Heart right ventricle (tissue), 16 donors: ENCODE data around the gene KDM5B. TPM values are rescaled to one million over a fixed set of nuclear protein-coding genes. Genes with fewer than 3 reads are reported as not detected.

Experiments used
- ATAC-seq, 8 donors: fragments of 200-7000 bp; cut with Tn5 transposase; one replicate each; pipeline ENCODE4 v1.9.1; 2020; ENCODE audit warnings: mild to moderate bottlenecking in 8 of 8, moderate library complexity in 8 of 8, moderate number of reproducible peaks in 1 of 8
- DNase-seq, 2 donors: peaks; one replicate each; pipeline ENCODE4 v3.0.0-alpha.2; 2020
- H3K27ac ChIP-seq, 10 donors: fragments of 200-600 bp; sonication (generic) in 2 of 10; one replicate each; pipeline versions ENCODE4 v1.5.0 to v1.8.0; 2020 to 2022; ENCODE audit warnings: mild to moderate bottlenecking in 3 of 10
- H3K27me3 ChIP-seq, 7 donors: fragments of 200-600 bp; one replicate each; pipeline ENCODE4 v1.8.0; 2021 to 2022; ENCODE audit warnings: mild to moderate bottlenecking in 2 of 7
- H3K36me3 ChIP-seq, 9 donors: fragments of 200-600 bp; sonication (generic) in 1 of 9; one replicate each; pipeline versions ENCODE4 v1.5.0 to v1.8.0; 2020 to 2022; ENCODE audit warnings: mild to moderate bottlenecking in 2 of 9
- H3K4me1 ChIP-seq, 9 donors: fragments of 200-600 bp; sonication (generic) in 1 of 9; one replicate each; pipeline versions ENCODE4 v1.5.0 to v1.8.0; 2020 to 2022; ENCODE audit warnings: mild to moderate bottlenecking in 4 of 9
- H3K4me3 ChIP-seq, 10 donors: fragments of 200-600 bp; sonication (generic) in 2 of 10; one replicate each; pipeline versions ENCODE4 v1.5.0 to v1.8.0; 2020 to 2022; ENCODE audit warnings: mild to moderate bottlenecking in 7 of 10, moderate library complexity in 2 of 10
- H3K9me3 ChIP-seq, 11 donors: fragments of 200-600 bp in 10 of 11; sonication (generic) in 2 of 11; one replicate each; pipeline versions ENCODE4 v1.5.0 to v1.8.0; 2013 to 2022; ENCODE audit warnings: mild to moderate bottlenecking in 2 of 11, control low read depth in 1 of 11, moderate library complexity in 1 of 11
- WGBS, 2 donors: extraction: QIAGEN DNeasy Blood & Tissue Kit; methylation state at CpG; one replicate each; pipeline ENCODE4 v1.1.7; 2013; ENCODE audit warnings: inconsistent platforms in 1 of 2; 5-methylcytosine and 5-hydroxymethylcytosine counted together
- intact Hi-C, 10 donors: fragments of 100-400 bp; cut with DNase I; formaldehyde crosslinking; loops; one replicate each; pipeline versions ENCODE4 v1.11.1 to v1.14.2; 2022
- polyA plus RNA-seq, 2 donors: library from polyadenylated mRNA; stranded (reverse); fragments of 200-250 nt; gene quantifications; one replicate each; pipeline ENCODE4 v1.2.3, GENCODE V29; 2013
- total RNA-seq, 10 donors: library from RNA; stranded (reverse); fragmentation: NEBNext Ultra II Directional in 3 of 10; extraction: Animal tissue kit (Norgen Biotek cat#: 25700) in 3 of 10; gene quantifications; one replicate each; pipeline versions ENCODE4 v1.2.1 to v1.2.4, GENCODE V29; 2021 to 2023
- TF ChIP-seq, protein P1 (sequence below), 9 donors: fragments of 200-600 bp; sonication (generic) in 2 of 9; IDR thresholded peaks; one replicate each; pipeline versions ENCODE4 v1.5.0 to v1.8.0; 2021 to 2022; ENCODE audit warnings: antibody characterized with exemption in 9 of 9, mild to moderate bottlenecking in 5 of 9, moderate library complexity in 1 of 9
- donor health status: Arrhythmogenic right ventricular cardiomyopathy.
- donor health status: ischemic (EF 13 %, LVEDD 7.1; RV severe dilation, severe dysfunction).
- donor health status: healthy with polysubstance abuse.
- donor health status: DM: no; HTN: yes; CAD: no.
- donor health status: DM: no; HTN: no; CAD: no.
- donor health status: ischemic (EF 25% LVEDD 6.9; RV normal size, moderate dysfunction).
- donor health status: ischemic (EF 25% LVEDD 5.7; RV mildly dilated, moderate dysfunction).
- donor health status: healthy.
- donor health status: DM: yes; HTN: yes; CAD: no.
- donor health status: Ischemic cardiomyopathy.
- donor health status: ischemic (EF 35%, LVEDD 5.7; RV mildly dilated, moderate dysfunction).
- donor health status: nonischemic (EF 11% LVEDD 7.7; RV severe dilation, severe dysfunction).
- donor health status: DM: yes; HTN: yes; CAD: no.
- donor health status: PGD.
- donor health status: ischemic (EF 29% LVEDD 5.4; RV normal size, mild dysfunction).
- donor health status: nonischemic (EF 23%, LVEDD 6.1; RV moderate dilation, normal function).

KDM5B gene
- total and polyA plus RNA-seq, 12 donors: 4.9 to 18.5 (median 13.6) TPM

DNA sequence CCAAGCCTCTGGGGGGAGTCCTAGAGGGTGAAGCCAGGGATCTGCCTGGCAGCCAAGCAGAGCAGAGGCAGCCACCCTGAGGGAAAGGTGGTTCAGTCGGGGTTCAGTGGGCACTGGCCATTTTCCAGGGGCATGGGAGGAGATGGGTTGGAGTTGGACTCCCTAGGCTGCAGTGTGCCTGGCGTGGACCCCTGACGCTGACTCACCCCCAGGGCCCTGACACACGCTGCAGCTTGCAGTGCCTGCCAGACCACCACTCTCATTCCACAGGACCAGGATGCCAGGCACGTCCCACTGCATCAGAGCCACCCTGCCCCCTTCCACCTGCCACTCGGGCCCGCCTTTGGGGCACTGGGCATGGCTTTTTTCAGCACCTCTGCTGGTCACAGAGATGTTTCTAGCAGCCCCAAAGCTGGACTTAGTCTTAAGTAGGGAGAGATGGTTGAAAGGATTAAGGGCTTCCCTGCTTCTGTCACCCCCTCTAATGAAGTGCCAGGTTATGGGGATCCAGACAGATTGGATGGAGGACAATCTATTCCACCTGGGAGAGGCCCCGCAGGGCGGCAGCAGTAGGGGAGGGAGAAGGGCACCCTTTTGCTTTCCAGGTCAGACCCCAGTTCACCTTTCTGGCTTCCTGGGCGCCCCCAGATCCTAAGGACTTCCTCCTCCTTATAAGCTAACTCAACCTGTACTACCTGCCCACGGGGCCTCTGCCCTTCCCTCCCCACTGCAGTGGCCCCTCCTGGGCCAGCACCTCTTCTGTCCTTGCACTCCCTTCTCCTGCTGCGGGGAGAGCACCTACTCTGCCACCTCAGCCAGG is 99.6 kb downstream of the KDM5B start:
- ATAC-seq: no peak
- peaks cover 0 to 19% (median 15%) of the 10 kb centered on the region in 9 donors for H3K4me1 ChIP-seq
- TF ChIP-seq, protein P1, sequence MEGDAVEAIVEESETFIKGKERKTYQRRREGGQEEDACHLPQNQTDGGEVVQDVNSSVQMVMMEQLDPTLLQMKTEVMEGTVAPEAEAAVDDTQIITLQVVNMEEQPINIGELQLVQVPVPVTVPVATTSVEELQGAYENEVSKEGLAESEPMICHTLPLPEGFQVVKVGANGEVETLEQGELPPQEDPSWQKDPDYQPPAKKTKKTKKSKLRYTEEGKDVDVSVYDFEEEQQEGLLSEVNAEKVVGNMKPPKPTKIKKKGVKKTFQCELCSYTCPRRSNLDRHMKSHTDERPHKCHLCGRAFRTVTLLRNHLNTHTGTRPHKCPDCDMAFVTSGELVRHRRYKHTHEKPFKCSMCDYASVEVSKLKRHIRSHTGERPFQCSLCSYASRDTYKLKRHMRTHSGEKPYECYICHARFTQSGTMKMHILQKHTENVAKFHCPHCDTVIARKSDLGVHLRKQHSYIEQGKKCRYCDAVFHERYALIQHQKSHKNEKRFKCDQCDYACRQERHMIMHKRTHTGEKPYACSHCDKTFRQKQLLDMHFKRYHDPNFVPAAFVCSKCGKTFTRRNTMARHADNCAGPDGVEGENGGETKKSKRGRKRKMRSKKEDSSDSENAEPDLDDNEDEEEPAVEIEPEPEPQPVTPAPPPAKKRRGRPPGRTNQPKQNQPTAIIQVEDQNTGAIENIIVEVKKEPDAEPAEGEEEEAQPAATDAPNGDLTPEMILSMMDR (IDR thresholded peaks at IDR 0.05): no peak
- intact Hi-C loops: loop anchor here in 1 of 10 donors (10.0 kb wide), 1 partner anchor 384 kb away; no protein-coding TSS in a partner anchor
- no peak for DNase-seq
- no peak overlapping the region for H3K27ac ChIP-seq
- no peak overlapping the region for H3K4me3 ChIP-seq
- 69 to 77% methylated on average over 12 of the region's 12 CpGs for WGBS, 2 donors
- peaks cover 7 to 100% (median 81%) of the 10 kb centered on the region in 7 donors for H3K27me3 ChIP-seq
- H3K36me3 ChIP-seq: no peaks in the 10 kb centered on the region
- no peaks in the 10 kb centered on the region for H3K9me3 ChIP-seq

DNA sequence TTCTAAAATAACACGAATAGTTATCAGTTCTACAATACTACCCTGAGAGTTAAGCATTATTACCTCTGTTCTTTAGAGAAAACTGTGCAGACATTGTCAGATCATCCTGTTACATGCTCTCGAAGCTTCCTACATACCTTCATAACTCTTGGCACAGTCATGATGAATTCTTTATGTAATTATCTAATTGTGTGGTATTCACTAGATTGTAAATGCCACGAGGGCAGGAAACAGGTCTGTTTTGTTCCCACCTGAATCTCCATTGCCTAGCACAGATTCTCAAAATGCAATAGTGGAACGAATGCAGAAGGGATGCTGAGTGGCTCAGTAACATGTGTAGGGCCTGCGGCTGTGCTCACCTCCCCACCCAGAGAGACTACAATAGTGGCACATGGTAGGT is 101.4 kb downstream of the KDM5B start:
- Histone ChIP-seq H3K4me1 (peaks cover 0 to 19% (median 15%) of the 10 kb centered on the region in 9 donors), H3K27me3 (peaks cover 7 to 100% (median 95%) of the 10 kb centered on the region in 7 donors), H3K9me3 (no peaks in the 10 kb centered on the region), H3K27ac (no peak overlapping the region), H3K36me3 (no peaks in the 10 kb centered on the region), H3K4me3 (no peak overlapping the region)
- no peak for ATAC-seq
- intact Hi-C loops: loop anchor here in 1 of 10 donors (10.0 kb wide), 1 partner anchor 382 kb away; no protein-coding TSS in a partner anchor
- 77 to 80% methylated on average over 5 of the region's 5 CpGs for WGBS, 2 donors
- TF ChIP-seq, protein P1 (IDR thresholded peaks at IDR 0.05): no peak
- DNase-seq: no peak

DNA sequence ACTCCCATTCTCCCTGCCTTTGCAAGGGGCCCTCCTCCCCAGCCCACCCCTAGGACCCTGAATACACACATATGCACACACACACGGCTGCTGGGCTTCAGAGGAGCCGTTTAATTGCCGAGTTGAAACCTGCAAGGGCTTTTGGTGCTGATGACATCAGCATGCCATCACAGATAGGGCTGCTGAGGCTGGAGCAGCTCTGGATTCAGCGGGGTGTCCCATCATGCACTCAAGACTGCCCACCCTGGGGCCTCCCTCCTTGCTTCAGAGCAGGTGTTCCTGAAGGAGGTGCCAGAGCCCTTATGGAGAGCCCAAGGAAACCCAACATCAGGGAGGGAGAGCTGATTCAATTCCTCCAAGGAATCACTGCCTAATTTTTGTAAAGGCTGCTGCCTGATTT is 103.6 kb downstream of the KDM5B start:
- Histone ChIP-seq H3K36me3 (no peaks in the 10 kb centered on the region), H3K9me3 (no peaks in the 10 kb centered on the region), H3K4me1 (peaks cover 0 to 6% (median 5%) of the 10 kb centered on the region in 9 donors), H3K27me3 (peaks cover 0 to 97% (median 73%) of the 10 kb centered on the region in 7 donors), H3K27ac (no peak overlapping the region), H3K4me3 (no peak overlapping the region)
- DNase-seq (no peak), ATAC-seq (no peak)
- 63 to 69% methylated on average over 4 of the region's 4 CpGs for WGBS, 2 donors
- intact Hi-C loops: loop anchor here in 1 of 10 donors (10.0 kb wide), 1 partner anchor 380 kb away; no protein-coding TSS in a partner anchor
- TF ChIP-seq, protein P1 (IDR thresholded peaks at IDR 0.05): no peak

DNA sequence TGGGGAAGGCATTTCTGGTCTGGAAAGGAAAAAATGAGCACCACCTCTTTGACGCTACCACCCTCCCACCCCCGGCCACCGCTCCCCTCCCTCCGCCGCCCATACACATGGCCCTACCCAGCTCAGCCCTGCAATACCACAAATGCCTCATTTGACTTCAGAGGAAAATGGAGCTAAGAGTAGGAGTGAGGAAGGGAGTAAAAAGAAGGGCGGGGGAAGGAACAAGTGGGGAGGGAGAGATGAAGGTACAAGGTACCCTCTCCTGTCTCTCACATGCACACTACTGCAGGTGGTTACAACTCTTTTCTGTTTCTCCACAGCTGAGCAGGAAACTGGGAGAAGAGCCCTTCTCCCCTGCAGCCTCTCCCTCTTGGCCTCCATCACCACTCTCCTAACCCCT is 105.0 kb downstream of the KDM5B start:
- 79 to 80% methylated on average over 6 of the region's 6 CpGs for WGBS, 2 donors
- no peaks in the 10 kb centered on the region for H3K36me3 ChIP-seq
- TF ChIP-seq, protein P1 (IDR thresholded peaks at IDR 0.05): no peak
- no peaks in the 10 kb centered on the region for H3K4me1 ChIP-seq
- intact Hi-C loops: loop anchor here in 1 of 10 donors (10.0 kb wide), 1 partner anchor 378 kb away; no protein-coding TSS in a partner anchor
- H3K9me3 ChIP-seq: no peaks in the 10 kb centered on the region
- H3K4me3 ChIP-seq: no peak overlapping the region
- peaks cover 0 to 97% (median 64%) of the 10 kb centered on the region in 7 donors for H3K27me3 ChIP-seq
- no peak for DNase-seq
- no peak for ATAC-seq
- H3K27ac ChIP-seq: no peak overlapping the region
